ENCODE measurements around the gene CHRNB2. TPM values are rescaled to one million over a fixed set of nuclear protein-coding genes. Genes with fewer than 3 reads are reported as not detected.

CHRNB2 gene
- total and polyA plus RNA-seq, 12 donors, result 0.03 to 0.13 (median 0.06) TPM; not detected in 8

- peaks cover 0 to 21% (median 9%) of the 10 kb centered on the region in 7 donors for H3K27me3 ChIP-seq
- peaks cover 0 to 4% (median 0%) of the 10 kb centered on the region in 9 donors for H3K36me3 ChIP-seq
- no peak overlapping the region for H3K27ac ChIP-seq
- H3K4me3 ChIP-seq, result no peak overlapping the region
- no peak for DNase-seq
- WGBS, 2 donors, result 78 to 93% methylated on average over 3 of the region's 3 CpGs
- TF ChIP-seq CTCF (IDR thresholded peaks at IDR 0.05), result no peak
- peaks cover 2 to 25% (median 13%) of the 10 kb centered on the region in 9 donors for H3K4me1 ChIP-seq
- H3K9me3 ChIP-seq, result no peaks in the 10 kb centered on the region
- intact Hi-C loops (cut with DNase I), result no loop called here
- ATAC-seq, result no peak
Measured at GRCh38 chr1:154573168-154573510, 5.6 kb downstream of the CHRNB2 start.

GRCh38 chr1:154574716-154575115, 7.1 kb downstream of the CHRNB2 start:
- H3K36me3 ChIP-seq, result peaks cover 0 to 20% (median 5%) of the 10 kb centered on the region in 9 donors

DNA sequence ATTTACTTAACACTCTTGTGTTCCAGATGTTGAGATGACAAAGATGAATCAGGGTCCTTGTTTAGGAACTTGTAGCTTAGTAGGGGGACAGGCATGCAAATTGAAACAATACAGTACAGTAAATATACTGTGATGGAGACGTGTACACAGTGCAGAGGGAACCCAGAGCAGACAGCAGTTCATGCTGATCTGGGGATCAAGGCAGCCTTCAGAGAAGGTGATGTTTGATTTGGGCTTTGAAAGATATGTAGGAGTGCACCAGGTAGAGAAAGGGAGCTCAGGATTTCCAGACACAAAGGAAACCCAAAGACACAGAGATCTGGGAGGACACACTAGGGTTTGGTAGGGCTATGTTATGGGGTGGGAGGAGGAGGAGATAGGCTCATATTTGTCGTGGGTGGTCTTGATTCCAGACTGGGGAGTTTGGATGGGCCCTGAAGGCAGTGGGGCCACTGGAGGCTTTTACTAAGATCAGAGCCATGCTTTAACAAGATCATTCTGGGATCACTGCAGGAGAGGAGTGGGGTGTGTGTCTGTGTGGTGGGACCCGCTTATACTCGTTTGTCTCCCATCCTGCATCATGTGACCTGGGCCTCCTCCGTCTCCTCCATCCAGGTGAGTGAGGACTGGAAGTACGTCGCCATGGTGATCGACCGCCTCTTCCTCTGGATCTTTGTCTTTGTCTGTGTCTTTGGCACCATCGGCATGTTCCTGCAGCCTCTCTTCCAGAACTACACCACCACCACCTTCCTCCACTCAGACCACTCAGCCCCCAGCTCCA, 7.8 kb downstream of the CHRNB2 start:
- H3K27me3 ChIP-seq, result peaks cover 0 to 5% (median 0%) of the 10 kb centered on the region in 7 donors
- peaks cover 0 to 26% (median 10%) of the 10 kb centered on the region in 9 donors for H3K36me3 ChIP-seq
- no peak overlapping the region for H3K4me3 ChIP-seq
- 84% methylated on average over 10 of the region's 10 CpGs for WGBS, 2 donors
- no peak for DNase-seq
- H3K4me1 ChIP-seq, result peaks cover 5 to 35% (median 16%) of the 10 kb centered on the region in 9 donors
- no peak for TF ChIP-seq CTCF (IDR thresholded peaks at IDR 0.05)
- ATAC-seq, result no peak
- no peak overlapping the region for H3K27ac ChIP-seq
- intact Hi-C loops (cut with DNase I), result no loop called here
- no peaks in the 10 kb centered on the region for H3K9me3 ChIP-seq

More at GRCh38 chr1:154574716-154575115, 7.1 kb downstream of the CHRNB2 start:
- no peaks in the 10 kb centered on the region for H3K9me3 ChIP-seq
- ATAC-seq (no peak), DNase-seq (no peak)
- peaks cover 0 to 8% (median 0%) of the 10 kb centered on the region in 7 donors for H3K27me3 ChIP-seq
- intact Hi-C loops (cut with DNase I), result no loop called here
- H3K4me1 ChIP-seq, result peaks cover 5 to 35% (median 16%) of the 10 kb centered on the region in 9 donors
- no peak overlapping the region for H3K27ac ChIP-seq
- TF ChIP-seq CTCF (IDR thresholded peaks at IDR 0.05), result no peak
- WGBS, 2 donors, result 15 to 18% methylated on average over 7 of the region's 7 CpGs
- H3K4me3 ChIP-seq, result no peak overlapping the region

DNA sequence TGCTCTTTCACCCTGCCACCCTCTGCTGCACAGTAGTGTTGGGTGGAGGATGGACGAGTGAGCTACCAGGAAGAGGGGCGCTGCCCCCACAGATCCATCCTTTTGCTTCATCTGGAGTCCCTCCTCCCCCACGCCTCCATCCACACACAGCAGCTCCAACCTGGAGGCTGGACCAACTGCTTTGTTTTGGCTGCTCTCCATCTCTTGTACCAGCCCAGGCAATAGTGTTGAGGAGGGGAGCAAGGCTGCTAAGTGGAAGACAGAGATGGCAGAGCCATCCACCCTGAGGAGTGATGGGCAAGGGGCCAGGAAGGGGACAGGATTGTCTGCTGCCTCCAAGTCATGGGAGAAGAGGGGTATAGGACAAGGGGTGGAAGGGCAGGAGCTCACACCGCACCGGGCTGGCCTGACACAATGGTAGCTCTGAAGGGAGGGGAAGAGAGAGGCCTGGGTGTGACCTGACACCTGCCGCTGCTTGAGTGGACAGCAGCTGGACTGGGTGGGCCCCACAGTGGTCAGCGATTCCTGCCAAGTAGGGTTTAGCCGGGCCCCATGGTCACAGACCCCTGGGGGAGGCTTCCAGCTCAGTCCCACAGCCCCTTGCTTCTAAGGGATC, 8.5 kb downstream of the CHRNB2 start:
- Histone ChIP-seq H3K27me3 (peaks cover 0 to 5% (median 0%) of the 10 kb centered on the region in 7 donors), H3K4me1 (peaks cover 5 to 35% (median 16%) of the 10 kb centered on the region in 9 donors), H3K27ac (no peak overlapping the region), H3K4me3 (no peak overlapping the region), H3K9me3 (no peaks in the 10 kb centered on the region), H3K36me3 (peaks cover 0 to 33% (median 17%) of the 10 kb centered on the region in 9 donors)
- no peak for DNase-seq
- intact Hi-C loops (cut with DNase I), result no loop called here
- 69 to 86% methylated on average over 8 of the region's 8 CpGs for WGBS, 2 donors
- TF ChIP-seq CTCF (IDR thresholded peaks at IDR 0.05), result no peak
- no peak for ATAC-seq
